Transverse colon (tissue), 4 donors: ENCODE measurements around the gene GRXCR2. TPM values are rescaled to one million over a fixed set of nuclear protein-coding genes. Genes with fewer than 3 reads are reported as not detected.
"Not testable (repeated sequence)": the region's sequence is repeated elsewhere in the genome, so short reads cannot be mapped to it uniquely, and the experiment has no call there.

Experiments
- DNase-seq: peaks from one replicate; pipeline ENCODE4 v3.0.0-alpha.2; 2019
- H3K27ac ChIP-seq, 4 donors: fragments of 200-600 bp; sonication (generic); 2 replicates each; pipeline ENCODE4 v1.5.1; 2016 to 2018; ENCODE audit warnings: inconsistent platforms in 4 of 4
- H3K27me3 ChIP-seq: fragments of 200-600 bp; sonication (generic); 2 replicates; pipeline ENCODE4 v1.5.1; 2017; ENCODE audit warnings: inconsistent platforms
- H3K36me3 ChIP-seq, 4 donors: fragments of 200-600 bp; sonication (generic); 2 replicates each; pipeline ENCODE4 v1.5.1; 2017 to 2019; ENCODE audit warnings: inconsistent platforms in 4 of 4
- H3K4me1 ChIP-seq, 4 donors: fragments of 200-600 bp; sonication (generic); 2 replicates each; pipeline ENCODE4 v1.5.1; 2017 to 2020; ENCODE audit warnings: inconsistent platforms in 4 of 4
- H3K4me3 ChIP-seq, 4 donors: fragments of 200-600 bp; sonication (generic); 1 replicate in 1 of 4; 2 replicates in 3 of 4; pipeline versions ENCODE4 v1.5.1 to v1.6.1; 2017 to 2019; ENCODE audit warnings: inconsistent platforms in 4 of 4
- H3K9me3 ChIP-seq, 2 donors: fragments of 200-600 bp; sonication (generic); 2 replicates each; pipeline ENCODE4 v1.5.1; 2017 to 2019; ENCODE audit warnings: inconsistent platforms in 2 of 2
- EP300 ChIP-seq: sonication (generic); formaldehyde crosslinking; IDR thresholded peaks from one replicate; pipeline ENCODE4 v1.6.1; 2017; ENCODE audit warnings: antibody characterized with exemption, low read depth
- POLR2A ChIP-seq: fragments of 450-650 bp; IDR thresholded peaks from one replicate; pipeline ENCODE4 v1.6.1; 2016; ENCODE audit warnings: antibody characterized with exemption, mild to moderate bottlenecking, moderate library complexity
- POLR2AphosphoS5 ChIP-seq, 3 donors: sonication (generic); formaldehyde crosslinking; IDR thresholded peaks; one replicate each; pipeline ENCODE4 v1.6.1; 2016; ENCODE audit warnings: antibody characterized with exemption in 3 of 3
- WGBS, 2 donors: methylation state at CpG; one replicate each; pipeline ENCODE4 v1.1.5; 2018; ENCODE audit warnings: low coverage in 1 of 2; 5-methylcytosine and 5-hydroxymethylcytosine counted together
- in situ Hi-C, 4 donors: fragments of 200-750 bp; cut with MboI; loops; one replicate each; pipeline versions ENCODE4 v1.15.0 to v1.15.1; 2017; ENCODE audit warnings: low sequenced_read_pairs in 3 of 4, low pct_ligation_motif_present in 1 of 4, low pct_unique_long_range_greater_than_20kb in 1 of 4
- intact Hi-C: fragments of 100-400 bp; cut with DNase I; formaldehyde crosslinking; loops from one replicate; pipeline ENCODE4 v1.15.1; 2023; ENCODE audit warnings: low total_unique reads
- total RNA-seq, 4 donors: library from RNA; depleted of rRNA; stranded (reverse); fragments of >200 nt; gene quantifications; one replicate each; pipeline ENCODE4 v1.1.0, GENCODE V29; 2016
- TF ChIP-seq, protein P1 (sequence below), 5 experiments: fragments of 200-600 bp in 3 of 5; fragments of 450-650 bp in 2 of 5; sonication (generic) in 3 of 5; IDR thresholded peaks; 1 replicate in 2 of 5; 2 replicates in 3 of 5; pipeline ENCODE4 v1.5.1; 2016 to 2017; ENCODE audit warnings: antibody characterized with exemption in 5 of 5, inconsistent platforms in 3 of 5, mild to moderate bottlenecking in 2 of 5, moderate library complexity in 1 of 5

GRXCR2 gene
- total RNA-seq, 4 donors from 2014 or later = not detected

DNA sequence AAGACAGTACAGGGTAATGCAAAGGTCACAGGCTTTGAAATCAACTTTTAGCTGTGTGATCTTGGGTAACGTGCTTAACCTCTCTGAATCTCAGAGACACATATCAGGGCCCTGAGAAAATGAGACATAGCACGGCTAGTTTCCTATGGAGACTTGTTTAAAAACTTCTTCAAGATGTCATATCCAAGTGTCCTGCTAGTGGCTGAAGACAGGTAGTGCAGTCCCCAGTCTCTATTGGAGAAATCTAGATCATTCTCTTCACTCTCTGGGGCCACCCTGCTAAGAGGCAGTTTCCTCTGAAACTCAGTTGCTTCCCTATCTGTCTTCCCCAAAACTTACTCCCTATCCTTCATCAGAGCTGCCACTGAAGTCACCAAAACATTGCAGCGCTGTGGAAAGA is 30.3 kb upstream of the GRXCR2 start:
- no peak overlapping the region for H3K4me3 ChIP-seq
- H3K9me3 ChIP-seq = peaks cover 0 to 6% of the 10 kb centered on the region in 2 donors
- no peak overlapping the region for H3K27ac ChIP-seq
- no peaks in the 10 kb centered on the region for H3K36me3 ChIP-seq
- H3K4me1 ChIP-seq = no peaks in the 10 kb centered on the region
- no peaks in the 10 kb centered on the region for H3K27me3 ChIP-seq
- in situ Hi-C loops (loop anchor here in 2 of 4 donors (10.0 to 25.0 kb wide), 2 partner anchors 152 to 159 kb away; no protein-coding TSS in a partner anchor), intact Hi-C loops (no loop called here)
- TF ChIP-seq, protein P1, sequence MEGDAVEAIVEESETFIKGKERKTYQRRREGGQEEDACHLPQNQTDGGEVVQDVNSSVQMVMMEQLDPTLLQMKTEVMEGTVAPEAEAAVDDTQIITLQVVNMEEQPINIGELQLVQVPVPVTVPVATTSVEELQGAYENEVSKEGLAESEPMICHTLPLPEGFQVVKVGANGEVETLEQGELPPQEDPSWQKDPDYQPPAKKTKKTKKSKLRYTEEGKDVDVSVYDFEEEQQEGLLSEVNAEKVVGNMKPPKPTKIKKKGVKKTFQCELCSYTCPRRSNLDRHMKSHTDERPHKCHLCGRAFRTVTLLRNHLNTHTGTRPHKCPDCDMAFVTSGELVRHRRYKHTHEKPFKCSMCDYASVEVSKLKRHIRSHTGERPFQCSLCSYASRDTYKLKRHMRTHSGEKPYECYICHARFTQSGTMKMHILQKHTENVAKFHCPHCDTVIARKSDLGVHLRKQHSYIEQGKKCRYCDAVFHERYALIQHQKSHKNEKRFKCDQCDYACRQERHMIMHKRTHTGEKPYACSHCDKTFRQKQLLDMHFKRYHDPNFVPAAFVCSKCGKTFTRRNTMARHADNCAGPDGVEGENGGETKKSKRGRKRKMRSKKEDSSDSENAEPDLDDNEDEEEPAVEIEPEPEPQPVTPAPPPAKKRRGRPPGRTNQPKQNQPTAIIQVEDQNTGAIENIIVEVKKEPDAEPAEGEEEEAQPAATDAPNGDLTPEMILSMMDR (IDR thresholded peaks at IDR 0.05) = peak; percentile 19 to 42 (median 31)
- no peak for TF ChIP-seq POLR2A
- WGBS, 2 donors = 82 to 100% methylated on average over 1 to 3 of the region's 3 CpGs
- no peak for DNase-seq

DNA sequence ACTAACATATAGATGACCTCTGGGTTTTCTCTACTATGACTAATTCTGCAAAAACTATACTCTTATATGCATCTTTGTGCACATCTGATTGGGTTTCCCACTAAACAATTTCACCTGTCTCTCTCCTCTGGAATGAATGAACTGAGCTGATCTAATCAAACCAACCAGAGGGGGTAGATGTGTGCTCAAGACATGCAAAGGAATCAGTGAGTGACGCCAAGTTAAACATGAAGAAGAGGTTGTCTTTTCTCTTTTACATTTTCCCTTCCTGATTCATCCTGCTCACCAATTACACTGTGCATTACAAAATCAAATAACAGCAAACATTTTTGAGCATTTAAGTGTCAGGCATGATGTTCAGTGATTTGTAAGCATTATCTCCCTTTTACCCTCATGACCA is 29.6 kb upstream of the GRXCR2 start:
- in situ Hi-C loops = loop anchor here in 2 of 4 donors (10.0 to 25.0 kb wide), 2 partner anchors 152 to 160 kb away; no protein-coding TSS in a partner anchor
- H3K4me1 ChIP-seq = no peaks in the 10 kb centered on the region
- 90 to 100% methylated on average over 1 of the region's 1 CpG for WGBS, 2 donors
- intact Hi-C loops = no loop called here
- H3K27ac ChIP-seq = no peak overlapping the region
- H3K36me3 ChIP-seq = no peaks in the 10 kb centered on the region
- H3K4me3 ChIP-seq = no peak overlapping the region
- H3K9me3 ChIP-seq = peaks cover 0 to 6% of the 10 kb centered on the region in 2 donors
- no peak for TF ChIP-seq POLR2A
- no peak for TF ChIP-seq POLR2AphosphoS5 (IDR thresholded peaks at IDR 0.05)
- TF ChIP-seq, protein P1 (IDR thresholded peaks at IDR 0.05) = no peak
- TF ChIP-seq EP300 = no peak
- no peak for DNase-seq
- no peaks in the 10 kb centered on the region for H3K27me3 ChIP-seq

DNA sequence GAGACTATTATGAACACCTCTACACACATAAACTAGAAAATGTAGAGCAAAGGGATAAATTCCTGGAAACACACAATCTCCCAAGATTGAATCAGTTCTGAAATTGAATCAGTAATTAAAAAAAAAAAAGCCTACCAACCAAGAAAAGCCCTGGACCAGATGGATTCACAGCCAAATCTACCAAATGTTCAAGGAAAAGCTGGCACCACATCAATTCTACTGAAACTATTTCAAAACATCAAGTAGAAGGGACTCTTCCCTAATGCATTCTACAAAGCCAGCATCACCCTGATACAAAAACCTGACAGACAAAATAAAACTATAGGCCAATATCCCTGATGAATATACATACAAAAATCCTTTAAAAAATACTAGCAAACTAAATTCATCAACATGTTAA is 25.4 kb upstream of the GRXCR2 start:
- no peak for DNase-seq
- H3K36me3 ChIP-seq = no peaks in the 10 kb centered on the region
- intact Hi-C loops (no loop called here), in situ Hi-C loops (no loop called here)
- no peaks in the 10 kb centered on the region for H3K27me3 ChIP-seq
- peaks cover 0 to 6% of the 10 kb centered on the region in 2 donors for H3K9me3 ChIP-seq
- TF ChIP-seq POLR2A (no peak), EP300 (no peak), POLR2AphosphoS5 (IDR thresholded peaks at IDR 0.05) (no peak)
- TF ChIP-seq, protein P1 (IDR thresholded peaks at IDR 0.05) = no peak
- no peak overlapping the region for H3K4me3 ChIP-seq
- no peak overlapping the region for H3K27ac ChIP-seq
- H3K4me1 ChIP-seq = no peaks in the 10 kb centered on the region

DNA sequence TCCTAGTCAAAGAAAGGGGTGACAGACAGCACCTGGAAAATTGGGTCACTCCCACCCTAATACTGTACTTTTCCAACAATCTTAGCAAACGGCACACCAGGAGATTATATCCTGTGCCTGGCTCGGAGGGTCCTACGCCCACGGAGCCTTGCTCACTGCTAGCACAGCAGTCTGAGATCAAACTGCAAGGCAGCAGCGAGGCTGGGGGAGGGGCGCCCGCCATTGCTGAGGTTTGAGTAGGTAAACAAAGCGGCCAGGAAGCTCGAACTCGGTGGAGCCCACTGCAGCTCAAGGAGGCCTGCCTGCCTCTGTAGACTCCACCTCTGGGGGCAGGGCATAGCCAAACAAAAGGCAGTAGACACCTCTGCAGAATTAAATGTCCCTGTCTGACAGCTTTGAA is 18.6 kb upstream of the GRXCR2 start:
- H3K27ac ChIP-seq, H3K4me3 ChIP-seq, in situ Hi-C loops, DNase-seq, H3K27me3 ChIP-seq, H3K4me1 ChIP-seq, H3K36me3 ChIP-seq, H3K9me3 ChIP-seq, intact Hi-C loops: not testable (repeated sequence)
- WGBS, 2 donors = 93% methylated on average over 10 of the region's 10 CpGs; no CpG with 5 or more reads in 1 of the 2 donors

DNA sequence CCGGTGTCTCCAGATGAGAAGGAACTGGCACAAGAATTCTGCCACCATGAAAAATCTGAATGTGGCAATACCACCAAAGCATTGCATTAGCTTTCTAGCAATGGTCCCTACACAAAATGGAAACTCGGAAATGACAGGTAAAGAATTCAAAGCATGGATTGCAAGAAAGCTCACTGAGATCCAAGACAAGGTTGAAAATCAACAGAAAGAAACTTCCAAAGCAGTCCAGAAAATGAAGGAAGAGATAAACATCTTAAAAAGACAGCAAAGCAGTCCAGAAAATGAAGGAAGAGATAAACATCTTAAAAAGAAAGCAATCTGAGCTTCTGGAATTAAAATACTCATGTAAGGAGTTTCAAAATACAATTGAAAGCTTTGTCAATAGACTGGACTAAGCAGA is 16.8 kb upstream of the GRXCR2 start:
- intact Hi-C loops = no loop called here
- 87 to 100% methylated on average over 1 to 2 of the region's 2 CpGs for WGBS, 2 donors
- in situ Hi-C loops = no loop called here

More for the DNA sequence above, 16.8 kb upstream of the GRXCR2 start:
- Histone ChIP-seq H3K4me3 (no peak overlapping the region), H3K27ac (no peak overlapping the region), H3K36me3 (no peaks in the 10 kb centered on the region), H3K4me1 (peaks cover 0 to 7% (median 0%) of the 10 kb centered on the region in 4 donors), H3K27me3 (no peaks in the 10 kb centered on the region), H3K9me3 (peaks cover 0 to 4% of the 10 kb centered on the region in 2 donors)
- DNase-seq = no peak
- TF ChIP-seq, protein P1 (IDR thresholded peaks at IDR 0.05) = no peak
- TF ChIP-seq POLR2AphosphoS5 (IDR thresholded peaks at IDR 0.05) (no peak), POLR2A (no peak), EP300 (no peak)
